HAP-1 (cell line): Measurements from ENCODE around the gene DCTD.
A peak's percentile ranks its signal among the peaks of the same experiment; 100 is the strongest.
"Not testable (repeated sequence)": the region's sequence is repeated elsewhere in the genome, so short reads cannot be mapped to it uniquely, and the experiment has no call there.

Source experiments
- DNase-seq, 2 experiments: peaks; one replicate each; pipeline ENCODE4 v3.0.0-alpha.2; 2016 to 2020; ENCODE audit warnings: low spot score in 2 of 2
- H3K27me3 ChIP-seq: fragments of 250-450 bp; sonication (Bioruptor Pico); 2 replicates; pipeline ENCODE4 v1.5.1; 2020; ENCODE audit warnings: low read depth, mild to moderate bottlenecking, moderate library complexity
- H3K36me3 ChIP-seq: fragments of 250-450 bp; sonication (Bioruptor Pico); replicated peaks from 2 replicates; pipeline ENCODE4 v1.5.1; 2020; ENCODE audit warnings: mild to moderate bottlenecking
- H3K4me1 ChIP-seq: fragments of 250-450 bp; sonication (Bioruptor Pico); 2 replicates; pipeline ENCODE4 v1.5.1; 2020; ENCODE audit warnings: mild to moderate bottlenecking
- H3K4me3 ChIP-seq: fragments of 250-450 bp; sonication (Bioruptor Pico); 2 replicates; pipeline ENCODE4 v1.5.1; 2020; ENCODE audit warnings: mild to moderate bottlenecking, moderate library complexity
- H3K9me3 ChIP-seq: fragments of 250-450 bp; sonication (Bioruptor Pico); 2 replicates; pipeline ENCODE4 v1.5.1; 2020; ENCODE audit warnings: mild to moderate bottlenecking, moderate library complexity
- in situ Hi-C: fragments of 300-500 bp; cut with MboI; formaldehyde crosslinking; loops from 3 replicates; pipeline ENCODE4 v1.14.3; 2020; ENCODE audit warnings: low sequenced_read_pairs, inconsistent platforms, mixed read lengths

Gene DCTD

GRCh38 chr4:182913621-182914020, 3.6 kb downstream of the DCTD start:
- in situ Hi-C loops = no loop called here
- Histone ChIP-seq H3K9me3 (no peaks in the 10 kb centered on the region), H3K36me3 (peaks cover 44% of the 10 kb centered on the region), H3K4me1 (peaks cover 27% of the 10 kb centered on the region), H3K27me3 (no peaks in the 10 kb centered on the region), H3K4me3 (no peak overlapping the region)
- DNase-seq = peak in 1 of 2 experiments; percentile 25

- in situ Hi-C loops = no loop called here
- no peak for DNase-seq
- no peaks in the 10 kb centered on the region for H3K27me3 ChIP-seq
- H3K9me3 ChIP-seq = no peaks in the 10 kb centered on the region
- peaks cover 44% of the 10 kb centered on the region for H3K36me3 ChIP-seq
- no peak overlapping the region for H3K4me3 ChIP-seq
- H3K4me1 ChIP-seq = peaks cover 22% of the 10 kb centered on the region
Measured at GRCh38 chr4:182913036-182913435, 4.2 kb downstream of the DCTD start.

DNA sequence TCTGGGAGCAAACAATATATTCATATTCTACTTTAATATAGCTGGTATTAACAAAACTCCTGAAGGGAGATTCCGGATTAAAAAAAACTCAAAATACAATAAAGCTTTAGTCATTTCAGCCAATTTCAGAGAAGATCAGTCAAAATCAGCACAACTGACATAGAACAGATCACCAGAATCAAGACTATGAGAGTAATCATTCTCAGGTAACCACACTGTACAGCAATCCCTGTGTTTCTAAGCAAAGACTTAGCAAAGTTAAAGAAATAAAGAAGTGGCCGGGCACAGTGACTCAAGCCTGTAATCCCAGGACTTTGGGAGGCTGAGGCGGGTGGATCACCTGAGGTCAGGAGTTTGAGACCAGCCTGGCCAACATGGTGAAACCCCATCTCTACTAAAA, 9.1 kb downstream of the DCTD start:
- no peak for DNase-seq
- in situ Hi-C loops = no loop called here
- Histone ChIP-seq H3K4me1 (peaks cover 15% of the 10 kb centered on the region), H3K36me3 (peaks cover 57% of the 10 kb centered on the region), H3K9me3 (no peaks in the 10 kb centered on the region), H3K4me3 (no peak overlapping the region), H3K27me3 (no peaks in the 10 kb centered on the region)

GRCh38 chr4:182907396-182907795, 9.8 kb downstream of the DCTD start:
- peaks cover 49% of the 10 kb centered on the region for H3K36me3 ChIP-seq
- DNase-seq = no peak
- H3K4me3 ChIP-seq = no peak overlapping the region
- peaks cover 7% of the 10 kb centered on the region for H3K4me1 ChIP-seq
- no peaks in the 10 kb centered on the region for H3K27me3 ChIP-seq
- H3K9me3 ChIP-seq = no peaks in the 10 kb centered on the region
- in situ Hi-C loops = no loop called here

DNA sequence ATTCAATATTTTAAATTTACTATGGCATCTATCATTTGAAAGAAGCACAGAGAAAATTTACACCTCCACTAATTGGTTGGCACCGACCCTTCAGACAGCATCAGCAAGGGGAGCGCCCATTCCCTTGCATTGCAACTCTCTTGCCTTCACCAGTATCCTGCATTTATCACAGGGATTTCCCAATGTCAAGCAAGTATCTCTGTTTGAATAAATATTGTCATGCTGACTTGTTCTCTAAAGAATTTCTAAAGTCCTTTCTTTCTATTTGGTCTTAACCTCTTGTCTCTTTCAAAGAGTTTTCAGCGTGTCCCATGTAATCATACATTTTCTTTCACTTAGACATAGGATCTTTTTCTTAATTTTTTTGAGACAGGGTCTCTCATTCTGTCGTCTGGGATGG, 10.4 kb downstream of the DCTD start:
- no peak for DNase-seq
- Histone ChIP-seq H3K27me3 (no peaks in the 10 kb centered on the region), H3K36me3 (peaks cover 48% of the 10 kb centered on the region), H3K9me3 (no peaks in the 10 kb centered on the region), H3K4me3 (no peak overlapping the region), H3K4me1 (peaks cover 2% of the 10 kb centered on the region; the same call in 1 of the 2 replicates)
- in situ Hi-C loops = no loop called here

- Histone ChIP-seq H3K4me3 (no peak overlapping the region), H3K27me3 (no peaks in the 10 kb centered on the region), H3K36me3 (peaks cover 42% of the 10 kb centered on the region), H3K4me1 (no peaks in the 10 kb centered on the region), H3K9me3 (no peaks in the 10 kb centered on the region)
- in situ Hi-C loops = no loop called here
- DNase-seq = no peak
Measured at GRCh38 chr4:182905038-182905437, 12.1 kb downstream of the DCTD start.

GRCh38 chr4:182904211-182904761, 12.9 kb downstream of the DCTD start:
- H3K4me1 ChIP-seq = no peaks in the 10 kb centered on the region
- DNase-seq = no peak
- H3K4me3 ChIP-seq = no peak overlapping the region
- in situ Hi-C loops = no loop called here
- H3K9me3 ChIP-seq = no peaks in the 10 kb centered on the region
- H3K27me3 ChIP-seq = no peaks in the 10 kb centered on the region
- H3K36me3 ChIP-seq = peaks cover 42% of the 10 kb centered on the region

- no peak for DNase-seq
- Histone ChIP-seq H3K4me1 (no peaks in the 10 kb centered on the region), H3K27me3 (no peaks in the 10 kb centered on the region), H3K4me3 (no peak overlapping the region), H3K36me3 (peaks cover 42% of the 10 kb centered on the region), H3K9me3 (no peaks in the 10 kb centered on the region)
- in situ Hi-C loops = no loop called here
Measured at GRCh38 chr4:182903013-182903412, 14.2 kb downstream of the DCTD start.

DNA sequence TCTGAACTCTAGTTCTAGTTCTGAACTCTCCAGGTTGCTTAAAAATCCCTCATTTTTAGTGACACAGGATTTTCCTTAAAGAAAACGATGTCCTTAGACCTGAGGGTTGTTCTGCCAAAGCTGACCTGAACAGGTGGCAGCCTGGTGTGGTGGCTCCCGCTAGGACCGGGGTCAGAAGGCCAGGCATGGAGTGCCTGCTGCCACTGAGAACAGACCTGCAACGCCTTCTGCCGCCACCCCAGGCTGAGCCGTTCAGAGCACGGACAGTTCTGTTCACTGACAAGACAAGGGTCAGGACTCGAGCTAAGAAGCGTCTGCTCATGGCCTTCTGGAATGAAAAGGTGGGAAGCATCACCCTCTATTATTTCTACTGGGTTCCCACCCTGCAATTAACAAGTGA, 15.8 kb downstream of the DCTD start:
- H3K36me3 ChIP-seq = peaks cover 30% of the 10 kb centered on the region
- no peaks in the 10 kb centered on the region for H3K4me1 ChIP-seq
- no peak overlapping the region for H3K4me3 ChIP-seq
- in situ Hi-C loops = no loop called here
- no peaks in the 10 kb centered on the region for H3K9me3 ChIP-seq
- no peaks in the 10 kb centered on the region for H3K27me3 ChIP-seq
- no peak for DNase-seq

DNA sequence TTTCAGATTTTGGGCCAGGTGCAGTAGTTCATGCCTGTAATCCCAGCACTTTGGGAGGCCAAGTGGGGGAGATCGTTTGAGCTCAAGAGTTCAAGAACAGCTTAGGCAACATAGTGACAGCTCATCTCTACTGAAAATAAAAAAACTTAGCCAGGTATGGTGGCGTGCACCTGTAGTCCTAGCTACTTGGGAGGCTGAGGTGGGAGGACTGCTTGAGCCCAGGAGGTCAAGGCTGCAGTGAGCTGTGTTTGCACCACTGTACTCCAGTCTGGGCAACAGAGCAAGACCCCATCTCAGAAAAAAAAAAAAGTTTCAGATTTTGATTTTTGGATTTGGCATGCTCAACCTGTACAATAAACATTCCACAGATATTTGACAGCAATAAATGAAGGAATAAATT, 17.2 kb downstream of the DCTD start:
- in situ Hi-C loops = not testable (repeated sequence)

DNA sequence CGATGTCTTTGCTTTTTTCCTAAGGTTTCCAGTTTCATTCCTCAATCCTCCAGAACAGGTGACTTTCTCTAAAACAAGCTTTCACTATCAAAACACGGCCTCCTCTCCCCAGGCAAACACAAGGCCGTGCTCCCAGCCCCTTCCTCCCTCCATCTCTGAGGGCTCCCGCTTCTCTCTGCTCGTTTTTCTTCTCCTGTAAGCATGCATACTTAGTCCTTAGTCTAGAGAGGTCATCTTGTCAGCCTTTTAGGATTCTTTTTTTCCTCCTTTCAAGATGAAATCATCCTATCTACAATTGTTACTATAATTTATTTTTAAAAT, 18.7 kb downstream of the DCTD start:
- Histone ChIP-seq H3K27me3 (no peaks in the 10 kb centered on the region), H3K36me3 (peaks cover 16% of the 10 kb centered on the region), H3K4me3 (no peak overlapping the region), H3K9me3 (no peaks in the 10 kb centered on the region), H3K4me1 (no peaks in the 10 kb centered on the region)
- in situ Hi-C loops = no loop called here
- no peak for DNase-seq

More for the DNA sequence above, 17.2 kb downstream of the DCTD start:
- peaks cover 29% of the 10 kb centered on the region for H3K36me3 ChIP-seq
- DNase-seq, H3K27me3 ChIP-seq, H3K4me3 ChIP-seq, H3K9me3 ChIP-seq, H3K4me1 ChIP-seq: not testable (repeated sequence)

GRCh38 chr4:182897601-182898478, 19.3 kb downstream of the DCTD start:
- no peaks in the 10 kb centered on the region for H3K27me3 ChIP-seq
- in situ Hi-C loops = no loop called here

DNA sequence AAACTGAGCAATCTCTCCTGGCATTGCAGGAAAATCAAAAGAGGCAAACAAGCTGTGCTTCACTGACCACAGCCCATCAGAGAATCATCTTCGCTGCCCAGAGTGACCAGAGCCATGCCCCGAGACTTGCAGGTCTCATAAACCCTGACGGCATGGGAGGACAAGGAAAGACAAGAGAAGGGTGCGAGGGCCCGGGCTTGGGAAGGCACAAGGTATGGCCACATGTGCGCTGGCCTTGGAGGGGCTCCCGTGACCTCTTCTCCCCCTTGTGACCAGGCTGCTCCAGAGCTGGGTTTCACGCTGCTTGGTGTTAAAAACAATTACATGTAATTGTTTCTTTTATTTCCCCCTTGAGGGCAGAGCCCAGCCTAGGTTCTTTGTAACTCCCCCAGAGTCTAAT, 20.8 kb downstream of the DCTD start:
- H3K4me1 ChIP-seq = no peaks in the 10 kb centered on the region
- in situ Hi-C loops = no loop called here
- H3K4me3 ChIP-seq = no peak overlapping the region
- DNase-seq = no peak
- H3K9me3 ChIP-seq = no peaks in the 10 kb centered on the region
- H3K27me3 ChIP-seq = no peaks in the 10 kb centered on the region
- peaks cover 27% of the 10 kb centered on the region for H3K36me3 ChIP-seq

More at GRCh38 chr4:182897601-182898478, 19.3 kb downstream of the DCTD start:
- H3K4me1 ChIP-seq = no peaks in the 10 kb centered on the region
- peaks cover 21% of the 10 kb centered on the region for H3K36me3 ChIP-seq
- DNase-seq = no peak
- H3K4me3 ChIP-seq = no peak overlapping the region
- no peaks in the 10 kb centered on the region for H3K9me3 ChIP-seq

GRCh38 chr4:182895791-182896292, 21.3 kb downstream of the DCTD start:
- Histone ChIP-seq H3K36me3 (peaks cover 27% of the 10 kb centered on the region), H3K4me3 (no peak overlapping the region), H3K9me3 (no peaks in the 10 kb centered on the region), H3K27me3 (no peaks in the 10 kb centered on the region), H3K4me1 (no peaks in the 10 kb centered on the region)
- no peak for DNase-seq
- in situ Hi-C loops = no loop called here
